Ishikawa (cell line): ENCODE measurements around the gene ALOX12B.

Experiments
- FOXM1 ChIP-seq: IDR thresholded peaks from 2 replicates; pipeline ENCODE4 v1.6.1; 2012; ENCODE audit warnings: low read depth, borderline replicate concordance
- TEAD4 ChIP-seq: IDR thresholded peaks from 2 replicates; pipeline ENCODE4 v1.6.1; 2012
- YY1 ChIP-seq: IDR thresholded peaks from 2 replicates; pipeline ENCODE4 v1.6.1; 2012; ENCODE audit warnings: low read depth

GRCh38 chr17:8103549-8103948 lies 16.0 kb upstream of the ALOX12B start:
- TF ChIP-seq YY1 (no peak), TEAD4 (no peak), FOXM1 (no peak)
